GM19468 (cell line): ENCODE measurements around the gene TMEM45A.
"Not testable (repeated sequence)": the region's sequence is repeated elsewhere in the genome, so short reads cannot be mapped to it uniquely, and the experiment has no call there.

ENCODE experiments used
- ATAC-seq: cut with Tn5 transposase; IDR thresholded peaks from one replicate; pipeline ENCODE4 v1.9.1; 2021; ENCODE audit warnings: mild to moderate bottlenecking, moderate library complexity, moderate number of reproducible peaks; ENCODE audit not compliant: unreplicated experiment; ENCODE audit errors: extremely low read depth

The TMEM45A gene

DNA sequence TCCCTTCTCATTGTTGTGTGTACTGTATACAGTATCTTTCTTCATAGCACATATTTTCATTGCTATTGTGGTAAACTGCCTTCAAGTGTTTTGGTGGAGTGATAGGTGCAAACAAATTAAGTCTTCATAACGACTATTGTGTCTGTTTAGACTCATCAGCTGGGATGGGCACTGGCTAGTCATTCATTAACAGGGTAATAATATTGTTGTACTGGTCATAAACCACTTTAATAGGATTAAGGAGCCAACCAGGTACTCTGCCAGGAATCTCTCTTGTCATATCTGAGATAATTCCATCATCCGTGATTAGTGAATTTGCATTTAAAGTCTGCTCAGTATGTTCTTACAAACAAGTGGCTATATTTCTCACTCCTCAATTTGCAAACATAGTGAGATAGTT lies 10.2 kb upstream of the TMEM45A start:
- no peak for ATAC-seq

DNA sequence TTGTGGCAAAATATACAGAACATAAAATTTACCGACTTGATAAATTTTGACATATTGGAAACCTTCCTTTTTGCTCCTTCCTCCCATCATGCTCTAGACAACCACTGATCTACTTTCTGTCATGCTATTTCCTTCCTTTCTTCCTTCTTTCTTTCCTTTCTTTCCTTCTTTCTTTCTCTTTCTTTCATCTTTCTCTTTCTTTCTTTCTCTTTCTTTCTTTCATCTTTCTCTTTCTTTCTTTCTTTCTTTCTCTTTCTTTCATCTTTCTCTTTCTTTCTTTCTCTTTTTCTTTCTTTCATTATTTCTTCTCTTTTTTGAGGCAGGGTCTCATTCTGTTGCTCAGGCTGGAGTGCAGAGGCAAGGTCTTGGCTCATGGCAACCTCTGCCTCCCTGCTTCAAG lies 8.9 kb upstream of the TMEM45A start:
- no peak for ATAC-seq

DNA sequence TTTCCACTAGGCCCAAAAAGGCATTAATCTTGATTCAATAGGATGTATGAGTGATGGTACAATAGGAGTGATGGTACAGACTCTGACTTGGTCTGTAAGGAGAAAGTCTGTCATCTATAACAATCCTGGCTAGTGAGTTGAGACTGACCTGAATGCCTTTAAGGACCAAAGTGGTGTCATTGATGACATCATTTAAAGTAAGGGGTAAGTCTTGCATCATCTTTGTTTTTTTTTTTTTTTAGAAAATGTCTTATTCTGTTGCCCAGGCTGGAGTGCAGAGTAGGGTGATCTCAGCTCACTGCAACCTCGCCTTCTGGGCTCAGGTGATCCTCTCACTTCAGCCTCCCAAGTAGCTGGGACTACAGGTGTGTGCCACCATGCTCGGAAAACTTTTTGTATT lies 5.6 kb upstream of the TMEM45A start:
- no peak for ATAC-seq

DNA sequence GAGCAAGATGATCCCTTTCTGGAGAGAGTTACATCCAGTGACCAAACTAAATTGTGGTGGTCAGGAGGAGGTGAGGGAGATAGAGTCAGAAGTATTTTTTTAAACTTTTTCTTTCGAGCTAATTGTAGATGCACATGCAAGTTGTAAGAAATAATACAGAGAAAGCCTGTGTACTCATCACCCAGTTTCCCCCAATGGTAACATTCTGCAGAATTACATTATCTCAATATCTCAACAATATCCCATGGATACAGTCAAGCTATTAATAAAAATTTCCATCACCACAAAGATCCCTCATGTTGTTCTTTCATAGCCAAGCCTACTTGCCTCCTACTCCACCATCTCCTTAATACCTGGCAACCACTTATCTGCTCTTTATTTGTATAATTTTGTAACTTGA lies 3.3 kb upstream of the TMEM45A start:
- no peak for ATAC-seq

DNA sequence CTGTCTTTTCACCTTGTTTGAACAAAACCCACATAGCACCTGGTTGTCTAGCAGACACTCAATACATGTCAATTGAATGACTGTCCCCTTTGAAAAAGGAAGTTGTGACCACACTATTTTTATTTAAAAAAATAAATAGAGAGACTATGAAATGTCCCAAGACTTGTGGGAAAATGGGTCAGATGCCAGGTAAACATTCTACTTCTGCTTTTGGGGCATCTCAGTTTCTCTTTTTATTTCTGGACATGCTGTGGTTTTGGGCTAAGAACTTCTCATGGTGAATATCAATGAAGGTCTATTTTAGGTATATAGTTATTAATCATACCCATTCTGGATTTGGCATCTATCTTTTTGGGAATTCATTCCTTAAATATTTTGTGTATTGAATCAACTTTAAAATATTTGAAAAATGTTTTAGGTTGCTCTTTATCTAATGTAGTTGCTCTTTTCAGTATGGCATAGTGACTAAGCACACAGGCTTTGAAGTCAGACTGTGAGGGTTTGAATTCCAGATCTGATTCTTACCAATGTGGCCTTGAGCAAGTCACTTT lies 4.4 kb downstream of the TMEM45A start:
- ATAC-seq = peak; percentile 15

DNA sequence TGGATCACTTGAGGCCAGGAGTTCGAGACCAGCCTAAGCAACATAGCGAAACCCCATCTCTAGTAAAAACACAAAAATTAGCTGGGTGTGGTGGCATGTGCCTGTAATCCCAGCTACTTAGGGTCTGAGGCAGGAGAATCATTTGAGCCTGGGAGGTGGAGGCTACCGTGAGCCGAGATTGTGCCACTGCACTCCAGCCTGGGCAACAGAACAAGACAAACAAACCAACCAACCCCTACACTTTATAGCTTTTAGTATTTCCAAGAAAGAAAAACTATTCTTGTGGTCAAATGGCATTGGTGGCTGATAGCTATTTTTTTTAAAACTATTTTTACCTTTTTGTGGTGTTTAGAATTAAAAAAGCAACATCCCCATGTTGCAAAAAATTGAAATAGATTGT lies 7.2 kb downstream of the TMEM45A start:
- ATAC-seq = no peak

DNA sequence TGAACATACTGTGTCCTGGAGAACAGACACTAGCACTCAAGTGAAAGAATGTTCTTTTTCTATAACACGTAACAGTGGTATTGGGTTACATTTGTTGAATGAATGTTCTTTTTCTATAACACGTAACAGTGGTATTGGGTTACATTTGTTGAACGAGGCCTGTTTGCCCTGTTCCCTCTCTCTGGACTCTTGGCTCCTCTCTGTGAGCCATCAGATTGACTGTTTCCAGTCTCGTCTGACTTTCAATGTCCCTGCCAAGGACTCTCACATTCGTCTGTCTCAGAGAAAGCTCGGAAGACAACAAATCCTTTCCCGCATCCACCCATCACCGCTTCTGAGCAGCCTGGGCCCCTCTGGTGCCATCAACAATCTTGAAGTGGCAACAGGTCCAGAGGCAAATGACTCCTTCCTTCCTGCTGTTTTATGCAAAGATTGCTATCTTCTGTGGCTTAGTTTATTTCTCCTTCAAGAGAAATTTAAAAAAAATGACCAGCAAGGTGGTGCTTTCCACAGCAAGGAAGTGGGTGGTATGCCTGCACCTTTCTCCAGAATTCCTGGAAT lies 8.0 kb downstream of the TMEM45A start:
- ATAC-seq = no peak

DNA sequence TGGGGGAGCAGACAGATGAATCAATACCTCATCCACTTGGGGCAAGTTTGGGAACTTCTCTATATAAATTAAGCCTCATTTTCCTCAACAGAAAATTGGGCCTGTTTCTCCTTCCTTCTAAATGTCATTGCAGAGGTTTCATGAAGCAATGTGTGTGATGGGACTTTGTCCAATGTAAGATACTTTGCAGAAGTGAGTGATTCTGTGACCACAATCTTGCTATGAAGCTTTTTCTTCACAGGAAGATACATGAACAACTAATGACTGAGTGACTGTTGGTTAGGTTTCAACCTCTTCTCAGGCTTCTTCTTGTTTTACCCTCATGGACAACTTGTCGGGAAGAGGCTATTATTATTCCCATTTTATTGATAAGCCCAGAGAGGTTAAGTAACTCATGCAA lies 11.0 kb downstream of the TMEM45A start:
- no peak for ATAC-seq

DNA sequence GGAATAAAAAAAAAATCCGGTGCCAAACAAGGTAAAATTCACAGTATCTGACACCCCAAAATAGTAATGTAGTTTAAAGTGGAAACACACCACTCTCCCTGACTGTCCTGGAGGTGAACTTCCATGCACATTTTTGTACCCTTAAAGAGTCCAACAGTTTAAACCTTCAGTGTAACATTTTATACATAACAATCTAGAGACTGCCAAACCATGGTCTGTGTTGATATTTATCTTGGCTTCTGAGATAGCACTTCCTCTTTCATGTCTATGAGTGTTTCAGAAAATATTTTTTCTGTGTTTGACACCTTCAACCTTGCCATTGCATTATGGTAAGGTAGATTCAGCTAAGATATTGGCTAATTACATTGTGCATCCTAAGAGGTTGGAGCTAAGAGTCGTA lies 13.9 kb downstream of the TMEM45A start:
- no peak for ATAC-seq

DNA sequence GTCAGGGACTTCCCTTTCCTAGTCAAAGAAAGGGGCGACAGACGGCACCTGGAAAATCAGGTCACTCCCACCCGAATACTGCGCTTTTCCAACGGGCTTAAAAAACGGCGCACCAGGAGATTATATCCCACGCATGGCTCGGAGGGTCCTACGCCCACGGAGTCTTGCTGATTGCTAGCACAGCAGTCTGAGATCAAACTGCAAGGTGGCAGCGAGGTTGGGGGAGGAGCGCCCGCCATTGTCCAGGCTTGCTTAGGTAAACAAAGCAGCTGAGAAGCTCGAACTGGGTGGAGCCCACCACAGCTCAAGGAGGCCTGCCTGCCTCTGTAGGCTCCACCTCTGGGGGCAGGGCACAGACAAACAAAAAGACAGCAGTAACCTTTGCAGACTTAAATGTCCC lies 17.4 kb downstream of the TMEM45A start:
- ATAC-seq = not testable (repeated sequence)

DNA sequence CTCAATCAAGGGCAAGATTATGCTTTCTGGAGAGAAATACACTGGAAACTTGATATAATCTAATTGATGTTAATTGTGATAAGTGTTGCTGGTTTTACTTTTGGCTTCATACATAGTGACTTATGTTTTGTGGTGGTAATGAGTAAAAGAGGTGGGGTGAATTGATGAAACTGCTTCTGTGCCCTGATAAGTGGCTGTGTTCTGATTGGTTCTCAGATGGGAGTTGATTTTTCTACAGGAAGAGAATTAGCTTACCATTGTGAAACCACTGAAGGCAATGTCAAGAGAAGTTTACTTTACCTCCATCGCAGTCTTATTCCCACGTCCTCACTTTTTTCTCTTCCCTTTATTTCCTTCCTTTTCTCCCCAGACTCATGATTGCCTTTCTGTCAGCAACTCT lies 23.8 kb downstream of the TMEM45A start:
- no peak for ATAC-seq

DNA sequence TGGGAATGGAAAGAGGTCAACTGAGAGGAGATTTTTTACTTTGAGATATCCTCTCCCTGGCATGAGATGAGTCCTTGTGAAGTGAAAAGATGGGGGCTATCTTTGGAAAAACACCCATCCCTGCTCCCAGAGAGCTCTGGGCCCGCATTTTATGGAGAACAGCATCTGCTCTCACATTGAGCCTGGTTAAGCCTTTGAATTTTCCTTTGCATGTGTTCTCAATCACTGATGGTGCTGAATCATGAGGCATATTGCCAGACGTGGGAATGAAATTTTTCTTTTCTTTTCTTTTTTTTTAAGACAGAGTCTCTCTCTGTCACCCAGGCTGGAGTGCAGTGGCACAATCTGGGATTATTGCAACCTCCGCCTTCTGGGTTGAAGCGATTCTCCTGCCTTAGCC lies 24.4 kb downstream of the TMEM45A start:
- ATAC-seq = no peak

DNA sequence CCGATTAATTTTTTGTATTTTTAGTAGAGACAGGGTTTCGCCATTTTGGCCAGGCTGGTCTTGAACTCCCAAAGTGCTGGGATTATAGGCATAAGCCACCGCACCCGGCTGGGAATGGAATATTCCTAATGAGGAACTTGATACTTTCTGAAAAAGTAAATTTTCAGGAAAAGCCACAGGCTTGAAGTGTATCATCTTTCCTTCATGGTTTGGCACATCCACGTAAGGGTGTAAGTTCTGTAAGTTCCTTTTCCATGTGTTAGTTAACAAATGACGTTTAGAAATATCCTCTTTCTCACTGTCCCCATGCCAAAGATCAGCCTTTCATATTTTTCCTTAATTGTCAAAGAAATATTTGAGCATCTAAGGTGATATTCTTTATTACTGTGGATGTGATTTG lies 24.9 kb downstream of the TMEM45A start:
- ATAC-seq = no peak

DNA sequence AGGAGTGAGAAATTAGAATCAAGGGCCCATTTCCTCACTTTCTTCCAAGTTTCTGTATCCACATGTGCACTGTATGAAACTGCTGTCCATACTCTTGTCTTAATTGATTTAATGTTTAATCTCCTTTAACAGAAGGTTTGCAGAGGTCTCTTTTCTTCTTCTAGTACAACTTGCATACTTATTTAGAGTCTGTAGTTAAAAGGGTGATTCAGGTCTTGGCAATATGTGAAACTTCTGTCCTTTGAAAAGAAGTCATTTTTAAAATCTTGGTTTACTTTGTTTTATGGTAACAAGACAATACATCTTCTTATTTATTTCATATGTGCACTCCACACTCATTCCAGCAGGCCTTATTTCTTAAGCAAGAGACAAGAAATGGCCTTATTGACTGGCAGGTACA lies 25.8 kb downstream of the TMEM45A start:
- ATAC-seq = no peak

DNA sequence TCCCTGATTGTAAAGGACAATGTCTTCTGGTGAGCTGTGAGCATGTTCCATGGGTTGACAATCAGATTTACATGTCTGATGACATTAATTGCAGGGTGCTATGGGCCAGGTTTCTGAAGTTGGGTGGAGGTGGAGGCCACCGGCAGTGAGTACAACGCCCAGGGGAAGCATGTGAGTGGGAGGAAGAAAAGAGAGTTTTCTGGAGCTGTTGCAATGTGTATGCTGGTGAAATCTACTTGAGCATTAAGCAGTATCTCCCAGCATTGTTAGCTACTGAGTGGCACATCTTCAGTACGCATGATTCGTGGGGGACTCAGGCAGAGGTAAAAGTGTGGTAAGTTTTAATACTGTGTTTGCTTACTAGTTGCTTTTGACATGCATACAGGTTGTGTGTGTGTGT lies 26.6 kb downstream of the TMEM45A start:
- ATAC-seq = no peak

DNA sequence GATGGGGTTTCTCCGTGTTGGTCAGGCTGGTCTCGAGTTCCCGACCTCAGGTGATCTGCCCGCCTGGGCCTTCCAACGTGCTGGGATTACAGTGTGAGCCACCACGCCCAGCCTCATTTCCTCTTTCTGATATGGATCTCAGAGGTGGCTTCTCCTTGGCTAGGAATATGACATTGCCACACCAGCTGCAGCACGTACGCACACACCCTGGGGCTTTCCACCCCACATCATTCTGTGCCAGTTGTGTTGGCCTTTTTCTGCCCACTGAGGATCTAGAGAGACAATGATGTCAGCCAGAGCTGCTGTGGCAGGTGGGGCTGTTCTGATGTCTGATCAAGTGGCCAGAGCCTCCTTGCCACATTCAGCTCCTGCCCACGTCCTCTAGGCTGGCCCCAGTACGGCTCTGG lies 29.0 kb downstream of the TMEM45A start:
- ATAC-seq = no peak

DNA sequence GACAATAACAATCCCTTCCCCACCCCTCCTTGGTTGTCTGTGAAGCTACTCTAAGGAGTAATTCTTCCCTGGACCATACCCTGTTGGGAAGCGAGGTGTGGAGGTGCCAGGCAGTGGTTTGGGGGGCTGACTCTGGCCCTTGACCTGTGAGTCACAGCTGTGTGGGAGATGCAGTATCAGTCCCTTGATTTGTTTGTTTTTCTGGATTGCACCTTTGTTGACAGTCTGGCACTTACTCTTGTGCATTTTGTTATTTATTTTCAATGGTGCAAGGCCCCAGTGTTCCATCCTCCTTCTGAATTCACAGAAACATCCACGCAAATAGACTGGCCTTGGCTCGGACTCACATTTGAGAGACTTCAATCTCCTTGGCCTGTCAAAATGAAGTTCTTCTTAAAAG lies 29.7 kb downstream of the TMEM45A start:
- no peak for ATAC-seq

DNA sequence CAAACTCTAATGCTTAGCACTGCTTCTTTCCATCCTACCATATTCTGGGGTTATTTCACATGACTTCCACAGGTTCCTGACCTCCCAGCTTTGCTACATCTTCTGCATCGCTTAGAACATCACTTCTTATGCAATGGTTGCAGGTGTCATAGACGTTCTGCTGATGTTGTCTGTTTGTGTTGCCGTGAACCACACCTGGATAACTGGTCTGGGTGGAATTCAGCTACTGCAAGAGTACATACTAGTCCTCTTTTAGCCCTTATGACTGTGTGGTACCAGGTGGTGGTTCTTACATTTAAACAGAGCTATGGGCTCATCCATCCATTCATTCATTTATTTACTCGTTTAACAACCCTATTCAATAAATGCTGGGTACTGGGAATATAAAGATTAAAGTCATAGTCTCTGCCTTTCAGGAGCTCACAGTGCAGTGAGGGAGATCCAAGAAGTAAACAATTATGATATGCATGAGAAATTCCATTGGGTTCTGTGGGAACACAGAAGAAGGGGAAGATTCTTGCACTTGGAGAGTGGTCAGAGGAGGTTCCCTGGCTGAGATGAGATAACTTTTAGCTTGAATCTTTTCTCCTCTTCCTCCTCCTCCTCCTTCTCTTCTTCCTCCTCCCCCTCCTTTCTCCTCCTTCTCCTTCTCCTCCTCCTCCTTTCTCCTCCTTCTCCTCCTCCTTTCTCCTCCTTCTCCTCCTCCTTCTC lies 30.8 kb downstream of the TMEM45A start:
- no peak for ATAC-seq

DNA sequence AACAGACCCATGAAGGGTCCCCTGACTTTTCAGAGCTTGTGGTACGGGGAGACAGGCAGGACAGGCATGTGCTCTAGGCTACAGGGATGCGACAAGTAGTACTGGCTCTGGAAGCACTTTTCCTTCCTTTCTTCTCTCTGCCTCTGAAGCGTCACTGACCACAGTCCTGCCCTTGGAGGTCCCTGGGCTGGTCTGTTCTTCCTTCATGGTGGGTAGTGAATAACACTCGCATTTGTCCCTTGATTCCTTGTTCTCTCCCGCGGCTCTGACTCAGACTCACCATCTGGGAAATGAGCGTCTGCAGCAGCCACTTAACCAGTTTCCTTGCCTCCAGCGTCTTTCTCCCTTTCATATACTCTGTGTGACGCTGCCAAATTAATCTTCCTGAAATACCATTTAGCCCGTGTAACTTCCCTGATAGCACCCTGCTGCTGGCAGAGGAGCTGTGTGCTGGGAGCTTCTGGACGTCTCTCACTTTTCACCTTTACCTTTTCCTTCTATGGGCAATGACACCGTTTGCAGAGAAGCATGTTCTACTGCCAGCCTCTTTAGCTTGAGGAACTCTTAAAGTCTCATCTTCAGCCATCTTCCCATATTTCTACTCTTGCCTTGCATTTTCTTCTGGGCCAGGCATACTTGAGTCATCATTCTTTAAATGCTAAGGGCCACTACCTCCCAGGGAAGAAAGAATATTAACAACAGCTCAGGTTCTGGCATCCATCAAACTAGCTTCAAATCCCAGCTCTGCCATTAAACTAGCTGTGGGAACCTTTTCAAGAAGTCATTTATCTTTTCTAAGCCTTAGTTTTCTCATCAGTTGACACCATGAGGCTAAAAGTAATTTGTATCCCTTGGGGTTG lies 33.6 kb downstream of the TMEM45A start:
- ATAC-seq = no peak

DNA sequence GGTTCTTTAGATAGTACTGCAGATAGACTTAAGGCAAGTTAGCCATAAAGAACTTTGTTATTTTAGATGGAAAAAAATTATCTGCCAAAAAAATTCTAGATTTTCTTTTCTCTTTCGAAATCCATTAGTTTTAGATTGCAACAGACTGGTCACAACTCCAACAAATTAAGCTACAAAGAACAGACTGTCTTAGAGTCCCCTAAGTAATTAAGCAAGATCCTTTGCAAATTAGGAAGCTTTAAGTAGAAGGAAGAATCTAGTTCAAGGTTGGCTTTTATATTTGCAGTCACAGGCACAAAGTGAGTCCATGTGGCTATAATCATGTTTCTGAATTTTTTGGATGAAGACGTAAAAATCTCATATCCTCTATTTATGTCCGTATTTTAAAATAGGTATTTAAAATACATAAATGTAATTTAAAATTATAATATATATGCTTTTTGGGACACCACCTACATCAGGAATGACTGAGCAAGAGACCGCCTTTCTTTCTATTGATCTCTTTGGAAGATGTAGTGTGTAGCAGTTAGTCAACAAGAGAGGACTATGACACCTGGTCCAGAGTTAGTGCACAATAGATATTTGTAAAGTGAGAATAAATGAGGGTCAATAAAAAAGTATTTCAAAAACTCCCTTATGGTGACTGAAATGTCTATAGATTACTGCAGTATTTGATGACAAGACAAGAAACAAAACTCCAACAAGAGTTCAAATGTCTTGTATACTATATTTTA lies 34.4 kb downstream of the TMEM45A start:
- no peak for ATAC-seq

DNA sequence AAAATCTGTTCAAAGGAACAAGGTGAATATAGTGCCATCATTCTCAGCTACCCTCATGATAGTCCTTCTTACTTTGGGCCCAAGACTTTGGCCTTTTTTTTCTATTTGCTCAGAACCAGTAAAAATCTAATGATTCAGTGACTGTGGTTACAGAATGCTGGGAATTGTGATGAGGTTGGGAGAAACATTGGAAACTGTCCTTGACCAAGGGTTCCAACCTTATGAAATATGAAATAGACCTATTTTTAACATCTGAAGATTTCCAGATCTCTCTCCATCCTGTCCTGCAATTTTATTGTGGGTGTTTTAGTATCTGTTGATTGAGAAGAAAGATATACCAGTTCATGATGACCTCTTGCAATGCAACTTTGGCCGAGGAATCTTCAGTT lies 34.9 kb downstream of the TMEM45A start:
- ATAC-seq = no peak
